ENCODE data around the gene TSHZ2.
A peak's percentile ranks its signal among the peaks of the same experiment; 100 is the strongest.

Gene TSHZ2

GRCh38 chr20:53030061-53030460 is 57.9 kb downstream of the TSHZ2 start:
- no peak for DNase-seq (ENCODE audit: low spot score)

GRCh38 chr20:53032046-53032445 is 59.9 kb downstream of the TSHZ2 start:
- no peak for DNase-seq (ENCODE audit: low spot score)

GRCh38 chr20:53032478-53032932 is 60.3 kb downstream of the TSHZ2 start:
- no peak for DNase-seq (ENCODE audit: low spot score)

- no peak for DNase-seq (ENCODE audit: low spot score)
Measured at GRCh38 chr20:53033176-53033575, 61.0 kb downstream of the TSHZ2 start.

GRCh38 chr20:53034899-53035298 is 62.7 kb downstream of the TSHZ2 start:
- no peak for DNase-seq (ENCODE audit: low spot score)

GRCh38 chr20:53036992-53037391 is 64.8 kb downstream of the TSHZ2 start:
- no peak for DNase-seq (ENCODE audit: low spot score)

- no peak for DNase-seq (ENCODE audit: low spot score)
Measured at GRCh38 chr20:53037621-53038020, 65.5 kb downstream of the TSHZ2 start.

GRCh38 chr20:53038299-53038698 is 66.1 kb downstream of the TSHZ2 start:
- no peak for DNase-seq (ENCODE audit: low spot score)

- peak; percentile 34 for DNase-seq (ENCODE audit: low spot score)
Measured at GRCh38 chr20:53040693-53041589, 68.8 kb downstream of the TSHZ2 start.

- DNase-seq (ENCODE audit: low spot score), result no peak
Measured at GRCh38 chr20:53042521-53042920, 70.4 kb downstream of the TSHZ2 start.

- no peak for DNase-seq (ENCODE audit: low spot score)
Measured at GRCh38 chr20:53044296-53044695, 72.1 kb downstream of the TSHZ2 start.

GRCh38 chr20:53045941-53046340 is 73.8 kb downstream of the TSHZ2 start:
- DNase-seq (ENCODE audit: low spot score), result no peak

GRCh38 chr20:53047203-53047602 is 75.0 kb downstream of the TSHZ2 start:
- DNase-seq (ENCODE audit: low spot score), result no peak

GRCh38 chr20:53048387-53048786 is 76.2 kb downstream of the TSHZ2 start:
- no peak for DNase-seq (ENCODE audit: low spot score)

- DNase-seq (ENCODE audit: low spot score), result no peak
Measured at GRCh38 chr20:53050338-53050737, 78.2 kb downstream of the TSHZ2 start.

GRCh38 chr20:53052380-53052779 is 80.2 kb downstream of the TSHZ2 start:
- DNase-seq (ENCODE audit: low spot score), result no peak

GRCh38 chr20:53053595-53053994 is 81.4 kb downstream of the TSHZ2 start:
- DNase-seq (ENCODE audit: low spot score), result no peak

GRCh38 chr20:53055367-53056067 is 83.4 kb downstream of the TSHZ2 start:
- no peak for DNase-seq (ENCODE audit: low spot score)

- no peak for DNase-seq (ENCODE audit: low spot score)
Measured at GRCh38 chr20:53057579-53057978, 85.4 kb downstream of the TSHZ2 start.

GRCh38 chr20:53059848-53060247 is 87.7 kb downstream of the TSHZ2 start:
- no peak for DNase-seq (ENCODE audit: low spot score)

- DNase-seq (ENCODE audit: low spot score), result no peak
Measured at GRCh38 chr20:53061192-53062108, 89.3 kb downstream of the TSHZ2 start.

- DNase-seq (ENCODE audit: low spot score), result no peak
Measured at GRCh38 chr20:53064935-53065334, 92.8 kb downstream of the TSHZ2 start.

Data from germinal center (tissue), 1 donor.